SK-N-SH (cell line): ENCODE measurements around the gene ESYT3. TPM values are rescaled to one million over a fixed set of nuclear protein-coding genes. Genes with fewer than 3 reads are reported as not detected.

ENCODE experiments used
- CTCF ChIA-PET: fragments of 300-600, 350-600 bp; formaldehyde crosslinking; extraction: SDS; loops from one replicate; lab custom pipeline; 2021; lab: Yijun Ruan, JAX
- POLR2A ChIA-PET: fragments of 350-600 bp; sonication (Branson Sonifier 250); formaldehyde crosslinking; extraction: SDS; loops from one replicate; lab custom pipeline; 2020; ENCODE audit warnings: antibody characterized with exemption, inconsistent platforms; lab: Yijun Ruan, JAX
- DNase-seq: peaks from one replicate; pipeline ENCODE4 v3.0.0; 2012
- H2AFZ ChIP-seq: fragments of 200-600 bp; sonication (generic); 2 replicates; pipeline ENCODE4 v1.8.1; 2016; ENCODE audit warnings: antibody characterized with exemption, mild to moderate bottlenecking, low read depth
- H3F3A ChIP-seq: fragments of 200-600 bp; sonication (generic); replicated peaks from 2 replicates; pipeline ENCODE3; 2016; ENCODE audit warnings: antibody characterized with exemption, mild to moderate bottlenecking; ENCODE audit not compliant: insufficient read depth
- H3K27ac ChIP-seq, 2 experiments: fragments of 200-500 bp in 1 of 2; fragments of 200-600 bp in 1 of 2; sonication (Bioruptor generic) in 1 of 2; sonication (generic), shearing (Covaris generic) in 1 of 2; 2 replicates each; pipeline versions ENCODE4 v1.5.1 to v1.6.1; 2014 to 2016; ENCODE audit warnings: low read depth in 2 of 2, inconsistent platforms in 1 of 2, low read length in 1 of 2, mild to moderate bottlenecking in 1 of 2, mixed read lengths in 1 of 2
- H3K27me3 ChIP-seq: fragments of 200-600 bp; sonication (generic), shearing (Covaris generic); 2 replicates; pipeline ENCODE4 v1.6.1; 2016; ENCODE audit warnings: mixed run types; ENCODE audit not compliant: insufficient read depth
- H3K36me3 ChIP-seq, 2 experiments: fragments of 200-500 bp in 1 of 2; fragments of 200-600 bp in 1 of 2; sonication (Bioruptor generic) in 1 of 2; sonication (generic) in 1 of 2; replicated peaks in 1 of 2; 2 replicates each; pipeline versions ENCODE3 to v1.5.1; 2014 to 2016; ENCODE audit warnings: low read length in 1 of 2, mild to moderate bottlenecking in 1 of 2; ENCODE audit not compliant: insufficient read depth in 2 of 2, control insufficient read depth in 1 of 2
- H3K4me1 ChIP-seq, 2 experiments: fragments of 200-500 bp in 1 of 2; fragments of 200-600 bp in 1 of 2; sonication (Bioruptor generic) in 1 of 2; sonication (generic), shearing (Covaris generic) in 1 of 2; 2 replicates each; pipeline versions ENCODE4 v1.5.1 to v1.6.1; 2014 to 2016; ENCODE audit warnings: low read depth in 1 of 2, low read length in 1 of 2, mixed run types in 1 of 2; ENCODE audit not compliant: insufficient read depth in 2 of 2, control insufficient read depth in 1 of 2
- H3K4me2 ChIP-seq: fragments of 200-600 bp; sonication (generic), shearing (Covaris generic); 2 replicates; pipeline ENCODE4 v1.6.1; 2017; ENCODE audit warnings: mixed run types
- H3K4me3 ChIP-seq, 2 experiments: fragments of 200-500 bp in 1 of 2; fragments of 200-600 bp in 1 of 2; sonication (Bioruptor generic) in 1 of 2; sonication (generic), shearing (Covaris generic) in 1 of 2; 2 replicates each; pipeline versions ENCODE4 v1.5.1 to v1.8.1; 2014 to 2016; ENCODE audit warnings: low read depth in 2 of 2, inconsistent platforms in 1 of 2, low read length in 1 of 2, mild to moderate bottlenecking in 1 of 2, mixed read lengths in 1 of 2, moderate library complexity in 1 of 2
- H3K79me2 ChIP-seq: fragments of 200-600 bp; sonication (generic); 2 replicates; pipeline ENCODE4 v1.8.1; 2017; ENCODE audit warnings: mild to moderate bottlenecking; ENCODE audit not compliant: insufficient read depth
- H3K9ac ChIP-seq: fragments of 200-600 bp; sonication (generic); 2 replicates; pipeline ENCODE4 v1.6.1; 2017; ENCODE audit warnings: mixed run types
- H3K9me2 ChIP-seq: fragments of 200-600 bp; sonication (generic); 2 replicates; pipeline ENCODE4 v1.6.1; 2017; ENCODE audit warnings: mixed run types
- H3K9me3 ChIP-seq: fragments of 200-600 bp; sonication (generic); 2 replicates; pipeline ENCODE4 v1.6.1; 2017; ENCODE audit warnings: mixed run types, mild to moderate bottlenecking, moderate library complexity
- H4K20me1 ChIP-seq: fragments of 200-600 bp; sonication (generic); 2 replicates; pipeline ENCODE4 v1.6.1; 2017; ENCODE audit warnings: mild to moderate bottlenecking, mixed run types; ENCODE audit not compliant: insufficient read depth
- FOXM1 ChIP-seq: IDR thresholded peaks from 2 replicates; pipeline ENCODE4 v1.4.0; 2012; ENCODE audit warnings: low read depth, mild to moderate bottlenecking
- GATA2 ChIP-seq: sonication (generic); formaldehyde crosslinking; IDR thresholded peaks from 2 replicates; pipeline ENCODE4 v1.5.0; 2020; ENCODE audit warnings: mild to moderate bottlenecking, missing genetic modification reagents
- JUND ChIP-seq: IDR thresholded peaks from 2 replicates; pipeline ENCODE4 v1.4.0; 2012
- MEF2A ChIP-seq: IDR thresholded peaks from 2 replicates; pipeline ENCODE4 v1.4.0; 2012; ENCODE audit warnings: low read depth, borderline replicate concordance
- MXI1 ChIP-seq: IDR thresholded peaks from 2 replicates; pipeline ENCODE4 v1.6.1; 2012; ENCODE audit warnings: mild to moderate bottlenecking, low read depth, low read length, improper control_type of control experiment
- NRF1 ChIP-seq: IDR thresholded peaks from 2 replicates; pipeline ENCODE4 v1.6.1; 2012; ENCODE audit warnings: low read depth, mild to moderate bottlenecking, low read length
- POLR2AphosphoS5 ChIP-seq: IDR thresholded peaks from 2 replicates; pipeline ENCODE4 v1.6.1; 2012; ENCODE audit warnings: low read depth, low read length
- RFX5 ChIP-seq: IDR thresholded peaks from 2 replicates; pipeline ENCODE4 v1.6.1; 2012; ENCODE audit warnings: mild to moderate bottlenecking, improper control_type of control experiment, low read length
- RXRA ChIP-seq: IDR thresholded peaks from 2 replicates; pipeline ENCODE4 v1.4.0; 2012; ENCODE audit warnings: low read depth, mild to moderate bottlenecking, borderline replicate concordance
- SMC3 ChIP-seq: IDR thresholded peaks from 2 replicates; pipeline ENCODE4 v1.6.1; 2012; ENCODE audit warnings: low read depth, low read length, improper control_type of control experiment
- TAF1 ChIP-seq: IDR thresholded peaks from 2 replicates; pipeline ENCODE4 v1.6.1; 2012; ENCODE audit warnings: low read depth, mild to moderate bottlenecking, low read length, moderate library complexity, borderline replicate concordance
- YY1 ChIP-seq: IDR thresholded peaks from 2 replicates; pipeline ENCODE4 v1.4.0; 2012; ENCODE audit warnings: low read depth, mild to moderate bottlenecking
- WGBS: methylation state at CpG from one replicate; pipeline ENCODE4 v1.1.6; 2017; ENCODE audit warnings: low lambda C conversion rate; 5-methylcytosine and 5-hydroxymethylcytosine counted together
- polyA plus RNA-seq, 3 experiments: library from polyadenylated mRNA; depleted of rRNA; stranded (reverse); fragments of >200 nt; gene quantifications; 2 replicates each; pipeline ENCODE4 v1.2.3, GENCODE V29; 2012
- TF ChIP-seq, protein P1 (sequence below): IDR thresholded peaks from 2 replicates; pipeline ENCODE4 v1.4.0; 2012; ENCODE audit warnings: low read depth
- TF ChIP-seq, protein P2 (sequence below): fragments of 150-350 bp; IDR thresholded peaks from 2 replicates; pipeline ENCODE4 v1.6.1; 2017; ENCODE audit warnings: antibody characterized with exemption, low read length, low read depth, borderline replicate concordance
- TF ChIP-seq, protein P3 (sequence below): fragments of 150-350 bp; IDR thresholded peaks from 2 replicates; pipeline ENCODE4 v1.6.1; 2016; ENCODE audit warnings: mild to moderate bottlenecking, low read depth, low read length

Gene ESYT3
- polyA plus RNA-seq, 1 of the 3 experiments (the other 2 are of a cell fraction) = 0.33 TPM

DNA sequence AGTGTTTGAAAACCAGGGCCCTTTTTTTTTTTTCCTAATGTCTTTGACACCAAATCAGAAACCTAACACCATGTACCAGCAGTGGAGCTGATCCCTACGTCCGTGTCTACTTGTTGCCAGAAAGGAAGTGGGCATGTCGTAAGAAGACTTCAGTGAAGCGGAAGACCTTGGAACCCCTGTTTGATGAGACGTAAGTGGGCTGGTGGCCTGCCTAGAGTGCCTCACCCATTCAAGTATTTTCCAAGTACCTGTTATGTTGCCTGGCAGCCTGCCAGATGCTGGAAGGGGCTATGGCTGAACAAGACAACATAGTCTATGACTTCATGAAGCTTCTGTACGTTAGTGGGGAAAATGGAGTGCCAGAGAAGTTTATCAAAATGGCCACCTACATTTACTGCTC lies 39.7 kb downstream of the ESYT3 start:
- no peaks in the 10 kb centered on the region for H3K79me2 ChIP-seq
- peaks cover 0 to under 1% of the 10 kb centered on the region in 2 experiments; a peak in 1 of 4 replicates for H3K4me1 ChIP-seq
- ChIA-PET CTCF (interaction anchor here (0.7 to 2.3 kb wide), 4 partner anchors 121 to 449 kb away, joined by 4 to 9 read pairs (median 4); no protein-coding TSS in a partner anchor), POLR2A (no interaction called here)
- 87% methylated on average over 6 of the region's 6 CpGs for WGBS
- H4K20me1 ChIP-seq = no peaks in the 10 kb centered on the region
- H3F3A ChIP-seq = no peaks in the 10 kb centered on the region
- DNase-seq = no peak
- H3K9me3 ChIP-seq = no peaks in the 10 kb centered on the region
- no peaks in the 10 kb centered on the region for H3K9me2 ChIP-seq
- no peaks in the 10 kb centered on the region for H3K36me3 ChIP-seq
- H3K27ac ChIP-seq = no peak overlapping the region
- no peak overlapping the region for H2AFZ ChIP-seq
- H3K4me3 ChIP-seq = no peak overlapping the region
- no peaks in the 10 kb centered on the region for H3K27me3 ChIP-seq
- H3K9ac ChIP-seq = no peak overlapping the region
- no peak overlapping the region for H3K4me2 ChIP-seq
- TF ChIP-seq, protein P1, sequence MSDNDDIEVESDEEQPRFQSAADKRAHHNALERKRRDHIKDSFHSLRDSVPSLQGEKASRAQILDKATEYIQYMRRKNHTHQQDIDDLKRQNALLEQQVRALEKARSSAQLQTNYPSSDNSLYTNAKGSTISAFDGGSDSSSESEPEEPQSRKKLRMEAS = no peak
- TF ChIP-seq TAF1 (no peak), MEF2A (no peak), GATA2 (CRISPR knock-in tag) (no peak), YY1 (no peak), JUND (no peak), RXRA (no peak), RFX5 (no peak), NRF1 (no peak), FOXM1 (no peak)

DNA sequence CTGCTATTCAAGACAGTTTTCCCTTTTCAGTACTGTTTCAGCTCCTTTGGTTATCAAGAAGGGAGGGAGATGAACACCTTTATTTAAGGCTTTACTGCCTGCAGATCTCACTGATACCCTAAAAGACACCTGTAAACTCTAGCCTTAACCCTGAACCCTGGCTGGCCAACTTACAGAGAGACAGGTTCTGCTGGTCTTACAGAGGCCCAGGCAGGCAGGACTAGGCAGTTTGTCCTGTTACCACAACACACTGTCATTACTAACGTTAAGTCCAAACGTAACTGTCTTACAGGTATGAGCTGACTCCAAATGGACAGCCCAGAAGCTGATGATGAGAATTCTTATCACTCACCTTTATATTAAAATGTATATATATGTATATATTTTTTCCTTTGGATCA lies 42.1 kb downstream of the ESYT3 start:
- WGBS = 87% methylated on average over 2 of the region's 2 CpGs
- Histone ChIP-seq H3K4me3 (no peak overlapping the region), H3F3A (peaks cover 11% of the 10 kb centered on the region), H3K36me3 (no peaks in the 10 kb centered on the region), H3K9me2 (no peaks in the 10 kb centered on the region), H3K4me1 (no peaks in the 10 kb centered on the region), H3K4me2 (no peak overlapping the region), H3K9ac (no peak overlapping the region), H3K27ac (no peak overlapping the region), H2AFZ (no peak overlapping the region), H4K20me1 (no peaks in the 10 kb centered on the region), H3K79me2 (no peaks in the 10 kb centered on the region), H3K27me3 (no peaks in the 10 kb centered on the region), H3K9me3 (no peaks in the 10 kb centered on the region)
- DNase-seq = no peak
- ChIA-PET POLR2A (no interaction called here), CTCF (interaction anchor here (1.2 to 5.6 kb wide), 2 partner anchors 441 to 447 kb away, joined by 3 to 81 read pairs; no protein-coding TSS in a partner anchor)
- TF ChIP-seq RXRA (no peak), SMC3 (no peak), FOXM1 (no peak), POLR2AphosphoS5 (no peak), MXI1 (no peak)
- TF ChIP-seq, protein P2, sequence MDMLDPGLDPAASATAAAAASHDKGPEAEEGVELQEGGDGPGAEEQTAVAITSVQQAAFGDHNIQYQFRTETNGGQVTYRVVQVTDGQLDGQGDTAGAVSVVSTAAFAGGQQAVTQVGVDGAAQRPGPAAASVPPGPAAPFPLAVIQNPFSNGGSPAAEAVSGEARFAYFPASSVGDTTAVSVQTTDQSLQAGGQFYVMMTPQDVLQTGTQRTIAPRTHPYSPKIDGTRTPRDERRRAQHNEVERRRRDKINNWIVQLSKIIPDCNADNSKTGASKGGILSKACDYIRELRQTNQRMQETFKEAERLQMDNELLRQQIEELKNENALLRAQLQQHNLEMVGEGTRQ = no peak
- TF ChIP-seq, protein P3, sequence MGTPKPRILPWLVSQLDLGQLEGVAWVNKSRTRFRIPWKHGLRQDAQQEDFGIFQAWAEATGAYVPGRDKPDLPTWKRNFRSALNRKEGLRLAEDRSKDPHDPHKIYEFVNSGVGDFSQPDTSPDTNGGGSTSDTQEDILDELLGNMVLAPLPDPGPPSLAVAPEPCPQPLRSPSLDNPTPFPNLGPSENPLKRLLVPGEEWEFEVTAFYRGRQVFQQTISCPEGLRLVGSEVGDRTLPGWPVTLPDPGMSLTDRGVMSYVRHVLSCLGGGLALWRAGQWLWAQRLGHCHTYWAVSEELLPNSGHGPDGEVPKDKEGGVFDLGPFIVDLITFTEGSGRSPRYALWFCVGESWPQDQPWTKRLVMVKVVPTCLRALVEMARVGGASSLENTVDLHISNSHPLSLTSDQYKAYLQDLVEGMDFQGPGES = no peak
